Activated naive CD8-positive, alpha-beta T cell treated with anti-CD3 and anti-CD28 coated beads, Interleukin-2, amount 50 U/mL, for 24 hours (primary cell): ENCODE measurements around the gene NSL1.

Experiments
- ATAC-seq: fragments of 150-1000 bp; cut with Tn5 transposase; one replicate; pipeline ENCODE4 v1.10.0; 2021
- DNase-seq: peaks from one replicate; pipeline ENCODE4 v3.0.0; 2021
- H3K27ac Mint-ChIP-seq: one replicate; pipeline ENCODE4 v1.8.0; 2021; ENCODE audit warnings: mild to moderate bottlenecking, mixed read lengths
- H3K27me3 Mint-ChIP-seq: one replicate; pipeline ENCODE4 v1.8.0; 2021; ENCODE audit warnings: mixed read lengths
- H3K36me3 Mint-ChIP-seq: one replicate; pipeline ENCODE4 v1.8.0; 2021; ENCODE audit warnings: low read depth, mixed read lengths
- H3K4me1 Mint-ChIP-seq: one replicate; pipeline ENCODE4 v1.8.0; 2021; ENCODE audit warnings: mixed read lengths
- H3K4me3 Mint-ChIP-seq: one replicate; pipeline ENCODE4 v1.8.0; 2021; ENCODE audit warnings: mild to moderate bottlenecking, moderate library complexity, mixed read lengths
- H3K9me3 Mint-ChIP-seq: one replicate; pipeline ENCODE4 v1.8.0; 2021; ENCODE audit warnings: mixed read lengths

NSL1 gene

DNA sequence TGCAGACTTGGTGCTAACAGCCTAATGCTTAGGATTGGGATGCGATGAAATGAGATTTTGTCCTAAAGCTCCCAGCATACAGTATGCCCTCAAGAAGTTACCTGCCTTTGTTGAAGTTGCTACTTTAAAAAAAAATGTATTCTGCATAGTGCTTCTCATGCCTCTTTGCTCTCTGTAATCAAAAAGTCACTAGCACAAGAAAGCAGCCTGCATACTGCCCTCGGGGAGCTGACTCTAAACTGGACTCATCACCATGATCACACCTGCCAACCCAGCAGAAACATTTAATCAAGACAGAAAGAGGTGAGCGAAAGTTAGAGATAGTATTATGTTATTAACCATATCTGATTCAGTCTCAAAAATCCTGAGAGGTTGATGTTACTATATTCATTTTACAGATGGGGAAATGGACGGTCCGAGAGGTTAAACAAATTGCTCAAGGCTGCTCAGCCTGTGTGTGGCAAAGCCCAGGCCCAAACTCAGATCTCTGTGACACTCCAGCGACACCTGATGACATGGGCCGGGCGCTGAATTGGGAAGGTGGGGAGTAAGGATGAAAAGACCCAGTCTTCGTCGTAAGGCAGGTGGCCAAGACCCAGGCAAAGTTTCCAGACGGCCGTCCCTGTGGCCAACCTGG lies 93.0 kb downstream of the NSL1 start:
- Mint-ChIP-seq H3K4me1 (peaks cover 58% of the 10 kb centered on the region), H3K4me3 (peak overlapping the region; percentile 89), H3K27me3 (peaks cover 12% of the 10 kb centered on the region), H3K9me3 (no peaks in the 10 kb centered on the region), H3K27ac (peak overlapping the region; percentile 84), H3K36me3 (peaks cover 29% of the 10 kb centered on the region)
- DNase-seq (no peak), ATAC-seq (no peak)

DNA sequence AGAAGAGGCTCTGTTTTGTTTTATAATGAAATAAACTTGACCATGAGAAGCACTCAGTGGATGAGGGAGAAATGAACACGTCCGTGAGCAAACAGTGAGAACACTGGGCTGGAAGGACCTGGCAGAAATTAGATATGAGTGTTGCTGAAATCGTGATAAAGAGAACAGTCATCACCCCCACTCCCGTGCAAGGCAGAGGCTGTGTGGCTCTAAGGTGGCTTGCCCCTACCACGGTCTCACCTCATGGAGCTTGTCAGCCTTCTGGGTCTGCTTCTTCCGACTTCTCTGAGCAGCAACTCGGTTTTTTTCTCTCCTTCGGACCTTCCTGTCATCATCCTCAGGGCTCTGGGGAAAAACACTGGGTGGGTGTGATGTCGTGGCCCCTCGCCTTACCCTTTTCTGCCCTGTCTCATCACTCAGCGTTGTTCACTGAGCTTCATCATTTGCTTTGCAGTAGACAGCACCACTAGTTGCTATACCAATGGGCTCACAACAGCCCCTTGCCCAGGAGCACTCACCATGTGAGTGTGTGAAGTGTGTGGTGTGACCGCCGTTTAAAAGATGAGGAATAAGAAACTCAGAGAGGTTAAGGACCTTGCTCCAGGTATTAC lies 94.8 kb downstream of the NSL1 start:
- ATAC-seq = no peak
- Mint-ChIP-seq H3K4me1 (peaks cover 48% of the 10 kb centered on the region), H3K27me3 (peaks cover 8% of the 10 kb centered on the region), H3K9me3 (no peaks in the 10 kb centered on the region), H3K36me3 (peaks cover 39% of the 10 kb centered on the region), H3K27ac (no peak overlapping the region), H3K4me3 (peak overlapping the region; percentile 89)
- no peak for DNase-seq

DNA sequence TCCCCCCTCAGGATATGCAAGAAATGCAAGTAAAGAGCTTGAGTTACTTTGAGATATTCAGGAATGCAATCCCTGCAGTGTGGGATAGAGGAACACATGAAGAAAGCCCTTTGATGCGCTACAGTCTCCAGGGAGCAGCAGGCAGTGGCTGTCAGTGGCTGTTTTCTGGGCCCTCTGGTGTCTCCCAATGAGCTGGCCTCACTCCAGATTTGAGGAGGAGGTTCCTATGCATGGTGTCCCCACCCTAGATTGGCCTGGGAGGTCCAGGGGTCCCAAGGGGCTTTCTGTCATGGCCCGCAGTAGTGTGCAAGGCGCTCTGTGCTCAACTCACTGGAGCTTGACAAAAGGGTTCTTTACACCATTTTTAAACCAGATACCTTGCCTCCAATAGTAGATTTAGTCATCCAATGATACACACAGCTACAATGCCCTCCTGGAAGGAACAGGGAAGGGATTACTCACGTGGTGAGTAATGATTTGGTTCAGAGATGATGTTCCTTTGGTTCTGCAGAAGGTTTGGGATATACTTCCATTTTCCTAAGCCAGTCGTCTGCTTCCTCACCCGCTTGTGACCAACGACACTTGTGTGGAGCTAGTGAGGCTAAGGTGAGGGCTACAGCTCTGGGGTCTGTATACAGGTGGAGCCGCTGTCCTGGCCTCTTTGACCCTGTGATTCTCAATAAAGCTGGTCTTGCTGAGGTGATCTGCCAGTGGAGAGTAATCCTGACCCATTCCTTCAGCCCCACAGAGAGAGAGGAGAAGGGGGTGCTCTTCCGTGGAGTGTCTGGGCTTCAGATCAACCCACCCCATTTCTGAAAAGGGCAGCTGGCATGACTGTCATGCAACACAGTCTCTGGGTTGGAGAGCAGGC lies 98.6 kb downstream of the NSL1 start:
- no peaks in the 10 kb centered on the region for H3K9me3 Mint-ChIP-seq
- H3K27ac Mint-ChIP-seq = no peak overlapping the region
- H3K4me3 Mint-ChIP-seq = no peak overlapping the region
- peaks cover 50% of the 10 kb centered on the region for H3K36me3 Mint-ChIP-seq
- peaks cover 34% of the 10 kb centered on the region for H3K4me1 Mint-ChIP-seq
- no peak for ATAC-seq
- no peak for DNase-seq
- H3K27me3 Mint-ChIP-seq = no peaks in the 10 kb centered on the region

DNA sequence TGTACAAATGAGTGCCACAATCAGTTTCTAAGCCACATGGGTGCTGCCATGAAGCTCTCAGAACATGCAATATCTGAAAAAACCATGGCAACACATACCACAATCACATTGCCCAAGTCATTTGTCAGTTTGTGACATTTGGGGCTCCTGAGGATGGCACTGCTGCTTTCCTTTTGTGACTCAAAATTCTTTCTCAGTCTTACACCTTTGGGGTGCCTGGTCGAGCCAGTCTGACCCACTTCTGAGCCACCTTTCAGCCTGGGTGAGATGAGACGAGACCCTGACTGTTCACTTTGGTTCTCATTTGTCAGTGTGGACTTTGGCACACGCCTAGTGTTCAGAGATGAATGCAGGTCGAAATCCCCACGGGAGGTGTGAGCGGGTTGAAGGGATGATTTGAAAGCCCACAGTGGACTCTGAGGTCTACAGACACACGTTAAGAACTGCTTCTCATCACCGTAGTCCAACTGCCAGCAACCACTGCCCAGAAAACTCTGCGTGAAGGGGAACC lies 100.0 kb downstream of the NSL1 start:
- Mint-ChIP-seq H3K4me3 (no peak overlapping the region), H3K27ac (no peak overlapping the region), H3K4me1 (peaks cover 22% of the 10 kb centered on the region), H3K27me3 (no peaks in the 10 kb centered on the region), H3K36me3 (peaks cover 59% of the 10 kb centered on the region), H3K9me3 (no peaks in the 10 kb centered on the region)
- peak; percentile 88 for ATAC-seq
- DNase-seq = no peak

DNA sequence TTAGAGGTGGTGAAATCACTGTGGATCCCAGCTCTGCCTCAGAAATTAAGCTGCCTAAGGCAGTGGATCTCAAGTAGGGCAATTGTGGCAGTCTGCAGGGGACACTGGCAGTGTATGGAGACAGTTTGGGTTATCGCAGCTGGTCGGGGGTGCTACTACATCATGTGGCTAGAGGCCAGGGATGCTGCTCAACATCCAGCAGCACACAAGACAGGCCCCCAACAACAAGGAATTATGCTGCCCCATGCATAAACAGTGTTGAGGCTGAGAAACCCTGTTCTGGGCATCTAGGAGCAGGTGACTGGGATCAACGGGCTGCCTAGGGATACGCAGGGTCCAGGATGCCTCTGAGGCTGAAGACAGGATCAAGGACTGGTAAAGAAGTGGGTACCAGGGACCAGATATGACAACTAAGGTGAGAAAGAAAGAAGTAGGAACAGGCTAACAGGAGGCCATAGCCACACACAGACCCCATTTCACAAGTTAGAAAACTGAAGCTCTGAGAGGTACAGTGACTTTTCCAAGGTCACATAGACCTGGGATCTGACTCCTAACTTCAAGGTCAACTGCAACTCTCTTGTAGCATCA lies 100.7 kb downstream of the NSL1 start:
- ATAC-seq (no peak), DNase-seq (no peak)
- H3K9me3 Mint-ChIP-seq = no peaks in the 10 kb centered on the region
- H3K4me1 Mint-ChIP-seq = peaks cover 18% of the 10 kb centered on the region
- H3K36me3 Mint-ChIP-seq = peaks cover 57% of the 10 kb centered on the region
- H3K4me3 Mint-ChIP-seq = no peak overlapping the region
- no peaks in the 10 kb centered on the region for H3K27me3 Mint-ChIP-seq
- H3K27ac Mint-ChIP-seq = peak overlapping the region; percentile 24

DNA sequence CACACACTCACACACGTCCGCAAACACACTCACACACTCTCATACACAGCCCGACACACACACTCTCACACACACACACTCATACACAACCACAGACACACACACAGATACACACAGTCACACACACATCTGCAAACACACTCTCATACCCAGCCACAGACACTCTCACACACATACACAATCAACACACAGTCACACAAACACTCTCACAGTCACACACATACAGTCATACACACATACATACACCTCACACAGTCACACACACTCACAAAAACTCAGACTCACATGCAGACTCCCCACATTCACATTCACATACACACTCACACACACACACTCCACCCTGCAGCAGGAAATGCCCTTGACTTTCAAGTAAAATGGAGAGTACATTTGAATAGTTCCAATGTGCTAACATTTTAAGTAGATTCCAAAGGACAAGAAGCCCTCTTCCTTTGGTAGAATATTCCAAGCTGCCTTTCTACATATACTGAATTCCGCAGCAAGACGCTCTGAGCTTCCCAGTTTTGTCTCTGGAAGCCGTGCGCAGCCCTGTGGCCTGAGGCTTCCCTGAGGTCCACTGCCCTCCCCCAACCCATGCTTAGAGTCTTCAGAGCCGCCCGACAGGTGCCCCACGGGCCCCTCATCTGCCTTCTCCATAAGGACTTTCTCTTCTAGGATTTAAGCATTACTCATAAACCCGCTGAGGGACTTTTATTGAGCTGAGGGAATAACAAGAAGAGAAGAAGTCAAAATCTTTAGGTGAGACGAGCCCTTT lies 101.6 kb downstream of the NSL1 start:
- no peak overlapping the region for H3K4me3 Mint-ChIP-seq
- H3K4me1 Mint-ChIP-seq = peaks cover 18% of the 10 kb centered on the region
- no peaks in the 10 kb centered on the region for H3K27me3 Mint-ChIP-seq
- ATAC-seq (no peak), DNase-seq (no peak)
- H3K27ac Mint-ChIP-seq = no peak overlapping the region
- peaks cover 54% of the 10 kb centered on the region for H3K36me3 Mint-ChIP-seq
- no peaks in the 10 kb centered on the region for H3K9me3 Mint-ChIP-seq

DNA sequence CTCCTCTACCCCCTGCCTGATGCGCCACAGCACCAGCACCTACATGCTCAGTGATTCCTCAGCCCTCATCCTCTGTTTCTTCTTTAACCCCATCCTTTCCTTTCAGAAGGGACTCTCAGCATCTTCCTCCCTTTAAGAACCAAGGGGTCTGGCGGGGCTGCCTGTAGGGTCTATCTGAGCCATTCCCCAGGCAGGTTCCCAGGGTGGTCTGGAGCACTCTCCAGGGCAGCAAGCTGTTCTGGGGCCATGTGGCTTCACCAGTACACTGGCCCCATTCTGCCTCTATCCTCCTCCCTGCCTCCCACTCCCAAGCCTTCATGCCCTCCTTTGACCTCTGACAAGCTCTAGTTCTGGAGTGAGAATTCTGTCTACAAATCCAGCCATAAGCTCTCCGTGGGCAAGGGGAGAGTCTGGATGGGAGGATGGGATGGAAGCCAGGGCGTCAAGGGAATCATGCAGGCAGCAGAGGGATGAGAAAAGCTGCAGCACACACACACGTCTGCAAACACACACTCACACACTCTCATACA lies 102.3 kb downstream of the NSL1 start:
- Mint-ChIP-seq H3K27me3 (no peaks in the 10 kb centered on the region), H3K9me3 (no peaks in the 10 kb centered on the region), H3K4me3 (no peak overlapping the region), H3K36me3 (peaks cover 50% of the 10 kb centered on the region), H3K4me1 (peaks cover 14% of the 10 kb centered on the region), H3K27ac (no peak overlapping the region)
- no peak for DNase-seq
- no peak for ATAC-seq

DNA sequence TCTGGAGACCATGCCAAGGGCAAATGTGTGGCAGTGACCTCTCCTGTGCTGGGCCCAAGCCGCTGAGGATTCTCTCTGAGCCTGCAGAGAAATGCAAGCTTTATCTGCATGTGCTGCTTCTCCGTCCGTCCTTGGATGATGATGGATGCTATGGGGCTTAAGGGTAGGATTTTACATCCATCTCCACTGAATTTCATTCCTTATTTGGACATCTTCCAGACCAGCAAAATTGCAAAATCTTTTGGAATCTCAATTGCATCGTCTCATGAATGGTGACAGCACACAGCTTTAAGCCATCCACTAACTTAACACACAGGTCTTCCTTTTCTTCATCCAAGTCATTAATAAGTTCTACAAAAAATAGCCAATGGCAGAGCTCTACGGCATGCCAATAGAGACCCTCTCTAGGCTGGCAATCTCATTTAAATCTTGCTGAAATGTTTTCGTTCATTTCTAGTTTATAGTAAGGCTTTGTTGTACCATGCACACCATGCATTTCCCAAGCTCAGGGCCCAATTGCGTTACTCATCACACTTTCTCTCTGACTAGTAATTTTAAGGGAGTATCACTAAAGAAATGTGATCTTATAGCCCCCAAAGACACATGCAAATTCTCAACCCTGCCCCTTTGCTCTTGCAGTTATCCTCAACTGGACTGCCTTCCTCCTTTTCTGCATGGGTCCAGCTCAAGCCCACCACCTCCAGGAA lies 103.1 kb downstream of the NSL1 start:
- Mint-ChIP-seq H3K27ac (no peak overlapping the region), H3K4me1 (peaks cover 21% of the 10 kb centered on the region), H3K4me3 (no peak overlapping the region), H3K9me3 (no peaks in the 10 kb centered on the region), H3K36me3 (peaks cover 42% of the 10 kb centered on the region), H3K27me3 (no peaks in the 10 kb centered on the region)
- ATAC-seq (no peak), DNase-seq (no peak)

DNA sequence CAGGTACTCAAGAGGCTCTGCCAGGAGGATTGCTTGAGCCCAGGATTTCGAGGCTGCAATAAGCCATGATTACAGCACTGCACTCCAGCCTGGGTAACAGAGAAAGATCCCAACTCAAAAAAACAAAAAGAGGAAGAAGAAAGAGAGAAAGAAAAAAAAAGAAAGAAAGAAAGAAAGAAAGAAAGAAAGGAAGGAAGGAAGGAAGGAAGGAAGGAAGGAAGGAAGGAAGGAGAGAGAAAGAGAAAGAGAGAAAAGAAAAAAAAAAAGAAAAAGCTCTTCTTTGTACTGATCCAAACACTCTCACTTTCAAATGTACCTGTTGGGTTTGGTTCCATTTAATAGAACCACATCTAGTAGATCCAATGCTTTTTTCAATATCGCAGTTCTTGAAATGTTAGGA lies 103.8 kb downstream of the NSL1 start:
- Mint-ChIP-seq H3K4me1 (peaks cover 28% of the 10 kb centered on the region), H3K9me3 (no peaks in the 10 kb centered on the region), H3K27me3 (no peaks in the 10 kb centered on the region), H3K27ac (no peak overlapping the region), H3K36me3 (peaks cover 40% of the 10 kb centered on the region), H3K4me3 (no peak overlapping the region)
- DNase-seq (no peak), ATAC-seq (no peak)

DNA sequence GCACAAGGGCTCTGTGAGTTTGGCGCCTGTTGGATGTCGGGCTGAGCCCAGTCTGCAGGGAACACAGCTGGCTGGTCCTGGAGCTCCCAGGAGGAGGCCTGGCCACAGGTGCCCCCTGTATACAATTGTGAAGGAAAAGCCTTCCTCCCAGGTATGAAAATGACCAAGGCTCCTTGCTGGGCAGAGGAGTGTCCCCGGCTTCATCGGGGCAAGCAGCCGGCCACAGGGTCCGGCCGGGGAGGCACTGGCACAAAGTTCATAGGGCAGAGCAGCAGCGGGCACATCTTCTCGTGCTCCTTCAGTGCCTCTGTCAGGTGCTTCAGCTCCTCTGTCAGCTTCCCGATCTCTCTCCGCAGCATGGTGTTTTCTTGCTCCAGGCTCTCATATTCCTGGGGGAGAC lies 105.0 kb downstream of the NSL1 start:
- H3K27ac Mint-ChIP-seq = no peak overlapping the region
- H3K4me1 Mint-ChIP-seq = peaks cover 33% of the 10 kb centered on the region
- peaks cover 2% of the 10 kb centered on the region for H3K27me3 Mint-ChIP-seq
- no peak for DNase-seq
- no peak for ATAC-seq
- H3K36me3 Mint-ChIP-seq = peaks cover 31% of the 10 kb centered on the region
- no peaks in the 10 kb centered on the region for H3K9me3 Mint-ChIP-seq
- H3K4me3 Mint-ChIP-seq = no peak overlapping the region

DNA sequence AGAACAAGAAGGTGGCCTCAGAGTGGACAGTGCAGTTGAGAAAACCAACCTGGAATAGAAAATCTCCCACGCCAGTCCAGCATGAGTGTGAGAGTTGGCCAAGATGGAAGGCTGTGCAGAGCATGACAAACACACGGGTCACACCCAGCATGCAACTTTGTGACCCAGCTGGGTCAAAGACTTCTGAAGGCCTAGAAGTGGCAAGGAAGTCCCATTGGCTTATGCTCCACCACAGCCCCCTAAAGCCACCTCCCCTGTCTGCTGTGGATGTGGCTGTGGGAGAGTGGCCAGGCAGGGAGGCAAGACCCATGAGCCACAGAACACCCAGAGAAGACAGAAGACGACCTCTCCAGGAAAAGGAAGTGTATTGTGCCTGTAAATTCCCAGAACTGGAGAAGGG lies 105.5 kb downstream of the NSL1 start:
- Mint-ChIP-seq H3K36me3 (peaks cover 27% of the 10 kb centered on the region), H3K4me1 (peaks cover 33% of the 10 kb centered on the region), H3K27me3 (peaks cover 3% of the 10 kb centered on the region), H3K4me3 (no peak overlapping the region), H3K27ac (no peak overlapping the region), H3K9me3 (no peaks in the 10 kb centered on the region)
- no peak for DNase-seq
- no peak for ATAC-seq

DNA sequence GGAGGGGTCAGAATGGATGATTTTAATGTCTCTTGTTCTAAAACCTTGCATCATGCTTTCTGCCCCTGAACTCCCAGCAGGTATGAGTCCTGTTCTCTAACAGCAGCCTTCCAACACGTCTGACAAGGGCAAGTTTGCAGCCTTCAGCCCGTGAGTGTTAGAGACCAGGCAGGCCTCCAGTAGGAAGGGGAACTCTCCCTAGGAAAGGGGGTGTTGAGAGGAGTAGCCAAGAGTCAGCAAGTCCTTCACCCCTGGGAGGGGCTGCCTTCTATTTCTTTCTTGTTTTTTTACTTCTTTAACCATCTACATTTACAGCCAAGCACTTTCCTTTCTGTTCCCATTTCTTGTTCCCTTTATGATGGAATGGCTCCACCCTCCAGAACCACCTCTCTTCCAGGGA lies 106.1 kb downstream of the NSL1 start:
- no peak overlapping the region for H3K4me3 Mint-ChIP-seq
- peaks cover 5% of the 10 kb centered on the region for H3K27me3 Mint-ChIP-seq
- H3K9me3 Mint-ChIP-seq = no peaks in the 10 kb centered on the region
- ATAC-seq (no peak), DNase-seq (no peak)
- H3K27ac Mint-ChIP-seq = peak overlapping the region; percentile 15
- peaks cover 36% of the 10 kb centered on the region for H3K4me1 Mint-ChIP-seq
- H3K36me3 Mint-ChIP-seq = peaks cover 22% of the 10 kb centered on the region

DNA sequence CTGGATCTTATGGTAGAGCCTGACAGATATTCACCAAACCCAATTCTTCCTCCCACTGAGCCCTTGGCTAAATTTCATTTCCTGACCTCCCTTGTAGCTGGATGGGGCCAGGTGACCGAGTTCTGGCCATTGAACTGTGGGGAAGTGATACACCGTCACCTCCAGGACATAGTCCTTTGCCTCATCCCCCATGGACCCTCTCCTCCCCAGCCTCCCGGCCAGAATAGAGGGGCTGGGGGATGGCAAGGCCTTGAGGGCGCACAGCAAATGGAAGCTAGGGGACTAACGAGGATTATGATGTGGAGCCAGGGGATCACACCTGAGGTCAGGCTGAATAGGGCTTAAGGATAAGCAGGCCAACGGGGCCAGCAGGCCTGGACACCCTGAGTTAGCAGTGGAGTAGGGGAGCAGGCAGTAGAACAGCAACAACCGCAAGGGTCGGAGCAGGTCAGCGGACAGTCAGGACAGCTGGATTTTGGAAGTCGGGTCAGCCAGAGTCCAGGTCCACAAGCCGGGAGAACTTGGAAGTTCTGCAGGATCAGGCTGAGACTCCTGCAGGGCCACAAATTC lies 107.0 kb downstream of the NSL1 start:
- DNase-seq = no peak
- Mint-ChIP-seq H3K9me3 (no peaks in the 10 kb centered on the region), H3K27me3 (peaks cover 5% of the 10 kb centered on the region), H3K4me3 (no peak overlapping the region), H3K36me3 (peaks cover 22% of the 10 kb centered on the region), H3K27ac (no peak overlapping the region), H3K4me1 (peaks cover 42% of the 10 kb centered on the region)
- ATAC-seq = no peak
